Activated CD8-positive, alpha-beta T cell treated with anti-CD3 and anti-CD28 coated beads, Interleukin-2, amount 10 ng/mL, durations not matched to agents 7 days and 5 days (primary cell): ENCODE measurements around the gene APPBP2. TPM values are rescaled to one million over a fixed set of nuclear protein-coding genes. Genes with fewer than 3 reads are reported as not detected.
"Not testable (repeated sequence)": the region's sequence is repeated elsewhere in the genome, so short reads cannot be mapped to it uniquely, and the experiment has no call there.

Source experiments
- ATAC-seq: fragments of 150-1000 bp; cut with Tn5 transposase; one replicate; pipeline ENCODE4 v1.10.0; 2021; ENCODE audit warnings: moderate library complexity
- CTCF ChIA-PET: fragments of 350-600 bp; sonication (Branson Sonifier 250); formaldehyde crosslinking; loops from one replicate; lab custom pipeline; 2021; ENCODE audit warnings: antibody characterized with exemption; lab: Charles Lee
- POLR2A ChIA-PET: fragments of 350-600 bp; sonication (Branson Sonifier 250); formaldehyde crosslinking; loops from one replicate; lab custom pipeline; 2021; ENCODE audit warnings: antibody characterized with exemption; lab: Charles Lee
- DNase-seq: peaks from one replicate; pipeline ENCODE4 v3.0.0-alpha.2; 2020
- H3K27ac Mint-ChIP-seq: one replicate; pipeline ENCODE4 v1.8.0; 2021; ENCODE audit warnings: mild to moderate bottlenecking, mixed read lengths
- H3K27me3 Mint-ChIP-seq: one replicate; pipeline ENCODE4 v1.8.0; 2021; ENCODE audit warnings: low read depth, mixed read lengths
- H3K36me3 Mint-ChIP-seq: one replicate; pipeline ENCODE4 v1.8.0; 2021; ENCODE audit warnings: low read depth, mixed read lengths
- H3K4me1 Mint-ChIP-seq: one replicate; pipeline ENCODE4 v1.8.0; 2021; ENCODE audit warnings: low read depth, mixed read lengths
- H3K4me3 Mint-ChIP-seq: one replicate; pipeline ENCODE4 v1.8.0; 2021; ENCODE audit warnings: mild to moderate bottlenecking, mixed read lengths
- H3K9me3 Mint-ChIP-seq: one replicate; pipeline ENCODE4 v1.8.0; 2022; ENCODE audit warnings: mixed read lengths; ENCODE audit not compliant: insufficient read depth
- total RNA-seq, 2 experiments: library from RNA; stranded (reverse); gene quantifications; one replicate each; pipeline ENCODE4 v1.2.3, GENCODE V29; 2021

Gene APPBP2
- total RNA-seq, 2 experiments from 2014 or later, result 25.9 to 27.2 TPM

DNA sequence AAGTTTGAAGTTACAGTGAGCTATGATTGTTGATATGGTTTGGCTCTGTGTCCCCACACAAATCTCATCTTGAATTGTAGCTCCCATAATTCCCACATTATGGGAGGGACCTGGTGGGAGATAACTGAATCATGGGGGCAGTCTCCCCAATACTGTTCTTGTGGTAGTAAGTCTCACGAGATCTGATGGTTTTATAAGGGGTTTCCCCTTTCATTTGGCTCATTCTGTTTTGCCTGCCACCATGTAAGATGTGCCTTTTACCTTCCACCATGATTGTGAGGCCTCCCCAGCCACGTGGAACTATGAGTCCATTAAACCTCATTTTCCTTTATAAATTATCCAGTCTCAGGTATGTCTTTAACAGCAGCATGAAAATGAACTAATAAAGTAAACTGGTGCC, 35.4 kb downstream of the APPBP2 start:
- H3K9me3 Mint-ChIP-seq, ATAC-seq, CTCF ChIA-PET, H3K27me3 Mint-ChIP-seq, H3K4me1 Mint-ChIP-seq, H3K27ac Mint-ChIP-seq, H3K4me3 Mint-ChIP-seq, POLR2A ChIA-PET, DNase-seq: not testable (repeated sequence)
- peaks cover 79% of the 10 kb centered on the region for H3K36me3 Mint-ChIP-seq

DNA sequence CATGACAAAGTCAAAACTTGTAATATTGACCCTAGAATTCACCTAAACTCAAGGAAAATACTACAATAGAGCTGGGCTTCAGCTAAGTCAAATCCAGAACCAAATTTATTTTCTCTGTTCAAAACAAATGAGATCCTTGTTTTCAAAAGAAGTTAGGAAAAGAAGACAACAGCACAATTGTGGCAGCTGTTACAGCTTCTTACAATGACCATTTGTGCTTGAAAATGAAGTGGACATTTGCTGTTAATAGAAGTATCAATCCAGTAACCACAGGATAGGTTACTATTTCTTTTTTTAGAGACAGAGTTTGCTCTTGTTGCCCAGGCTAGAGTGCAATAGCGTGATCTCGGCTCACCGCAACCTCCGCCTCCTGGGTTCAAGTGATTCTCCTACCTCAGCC, 44.4 kb downstream of the APPBP2 start:
- DNase-seq (no peak), ATAC-seq (no peak)
- no peaks in the 10 kb centered on the region for H3K27me3 Mint-ChIP-seq
- no peaks in the 10 kb centered on the region for H3K4me1 Mint-ChIP-seq
- H3K4me3 Mint-ChIP-seq, result no peak overlapping the region
- ChIA-PET POLR2A (interaction anchor here (0.6 kb wide), 1 partner anchor 22 kb away, joined by 3 read pairs; no protein-coding TSS in a partner anchor), CTCF (interaction anchor here (0.6 kb wide), 1 partner anchor 26 kb away, joined by 3 read pairs; no protein-coding TSS in a partner anchor)
- H3K36me3 Mint-ChIP-seq, result peaks cover 17% of the 10 kb centered on the region
- no peak overlapping the region for H3K27ac Mint-ChIP-seq
- H3K9me3 Mint-ChIP-seq, result no peaks in the 10 kb centered on the region

DNA sequence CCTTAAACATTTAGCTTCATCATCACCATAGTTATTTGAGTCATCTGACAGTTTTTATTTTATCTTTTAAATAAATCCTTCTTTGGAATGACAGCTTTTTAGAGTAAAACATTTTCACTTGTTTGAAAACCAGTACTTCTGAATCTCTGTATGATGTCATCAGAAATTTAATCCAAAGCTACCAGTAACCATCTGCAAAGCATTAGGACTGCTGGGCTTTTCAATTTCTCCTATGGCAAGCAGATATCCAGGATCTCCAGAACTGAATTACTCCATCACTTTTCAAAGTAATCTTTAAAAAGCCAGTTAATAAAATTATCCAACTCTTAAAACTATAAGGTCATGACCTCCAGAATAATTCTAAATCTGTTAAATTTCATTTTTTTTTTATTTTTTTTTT, 52.3 kb downstream of the APPBP2 start:
- ChIA-PET CTCF (interaction anchor here (1.0 kb wide), 2 partner anchors 243 to 247 kb away, joined by 3 read pairs; no protein-coding TSS in a partner anchor), POLR2A (no interaction called here)
- ATAC-seq (no peak), DNase-seq (no peak)
- peaks cover 44% of the 10 kb centered on the region for H3K36me3 Mint-ChIP-seq
- no peaks in the 10 kb centered on the region for H3K27me3 Mint-ChIP-seq
- no peak overlapping the region for H3K27ac Mint-ChIP-seq
- H3K4me3 Mint-ChIP-seq, result no peak overlapping the region
- peaks cover 7% of the 10 kb centered on the region for H3K9me3 Mint-ChIP-seq
- peaks cover 6% of the 10 kb centered on the region for H3K4me1 Mint-ChIP-seq

DNA sequence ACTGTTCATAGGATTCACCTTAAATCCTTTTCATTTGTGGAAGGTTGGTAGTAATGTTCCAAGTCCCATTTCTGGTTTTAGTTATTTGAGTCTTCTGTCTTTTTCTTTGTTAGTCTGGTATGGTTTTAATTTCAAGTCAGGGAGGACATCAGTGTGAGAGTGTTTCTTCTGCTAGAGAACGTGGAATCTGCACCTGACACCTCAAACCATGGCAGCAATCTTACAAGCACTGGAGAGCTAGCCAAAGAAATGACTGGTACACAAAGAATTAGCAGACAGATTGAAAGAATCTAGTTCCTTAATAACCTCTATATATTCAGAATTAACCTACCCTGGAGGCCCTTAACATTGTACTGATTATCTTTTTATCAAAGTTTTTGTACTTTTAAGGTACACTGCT, 53.6 kb downstream of the APPBP2 start:
- CTCF ChIA-PET, result no interaction called here
- H3K4me1 Mint-ChIP-seq, result peaks cover 6% of the 10 kb centered on the region
- peaks cover 42% of the 10 kb centered on the region for H3K36me3 Mint-ChIP-seq
- no peaks in the 10 kb centered on the region for H3K27me3 Mint-ChIP-seq
- DNase-seq (no peak), ATAC-seq (no peak)
- H3K27ac Mint-ChIP-seq, result no peak overlapping the region
- POLR2A ChIA-PET, result no interaction called here
- H3K9me3 Mint-ChIP-seq, result peaks cover 7% of the 10 kb centered on the region
- no peak overlapping the region for H3K4me3 Mint-ChIP-seq

DNA sequence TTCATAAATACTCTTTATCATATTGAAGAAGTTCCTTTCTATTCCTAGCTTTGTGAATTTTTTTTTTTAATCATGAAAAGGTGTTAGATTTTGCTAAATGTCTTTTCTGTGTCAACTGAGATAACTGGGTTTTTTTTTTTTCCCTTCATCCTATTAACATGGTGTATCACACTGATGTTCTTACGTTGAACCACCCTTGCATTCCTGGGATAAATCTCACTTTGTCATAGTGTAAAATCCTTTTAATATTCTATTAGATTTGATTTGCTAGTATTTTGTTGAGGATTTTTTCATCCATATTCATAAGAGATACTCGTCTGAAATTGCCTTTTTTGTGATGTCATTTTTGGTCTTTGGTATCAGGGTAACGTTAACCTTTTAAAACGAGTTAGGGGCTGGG, 54.6 kb downstream of the APPBP2 start:
- Mint-ChIP-seq H3K4me3 (no peak overlapping the region), H3K36me3 (peaks cover 39% of the 10 kb centered on the region), H3K4me1 (peaks cover 6% of the 10 kb centered on the region), H3K27ac (no peak overlapping the region), H3K27me3 (no peaks in the 10 kb centered on the region), H3K9me3 (peaks cover 7% of the 10 kb centered on the region)
- CTCF ChIA-PET, result no interaction called here
- DNase-seq (no peak), ATAC-seq (no peak)
- POLR2A ChIA-PET, result no interaction called here

DNA sequence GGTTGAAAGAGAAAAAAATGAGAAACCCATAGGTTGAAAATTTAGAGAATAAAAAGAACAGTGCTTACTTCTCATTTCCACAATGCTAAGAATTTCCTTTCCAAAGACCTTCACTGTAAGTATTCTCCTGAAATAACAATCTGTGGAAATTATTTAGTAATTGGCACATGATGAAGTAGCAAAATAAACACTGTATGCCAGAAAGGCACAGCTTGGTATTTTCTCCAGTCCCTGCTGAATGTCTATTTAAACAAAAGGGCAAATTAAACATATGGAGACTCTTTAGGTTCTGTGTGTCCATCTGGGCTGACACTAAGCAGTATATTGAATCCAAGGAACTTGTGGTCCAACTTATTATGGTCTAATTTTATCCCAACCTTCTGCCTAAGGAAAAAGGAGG, 57.7 kb downstream of the APPBP2 start:
- H3K27ac Mint-ChIP-seq, result no peak overlapping the region
- H3K9me3 Mint-ChIP-seq, result peaks cover 7% of the 10 kb centered on the region
- ChIA-PET CTCF (interaction anchor here (0.6 kb wide), 1 partner anchor 1003 kb away, joined by 3 read pairs; no protein-coding TSS in a partner anchor), POLR2A (no interaction called here)
- ATAC-seq (no peak), DNase-seq (no peak)
- no peak overlapping the region for H3K4me3 Mint-ChIP-seq
- H3K27me3 Mint-ChIP-seq, result no peaks in the 10 kb centered on the region
- peaks cover 45% of the 10 kb centered on the region for H3K36me3 Mint-ChIP-seq
- H3K4me1 Mint-ChIP-seq, result peaks cover 6% of the 10 kb centered on the region

DNA sequence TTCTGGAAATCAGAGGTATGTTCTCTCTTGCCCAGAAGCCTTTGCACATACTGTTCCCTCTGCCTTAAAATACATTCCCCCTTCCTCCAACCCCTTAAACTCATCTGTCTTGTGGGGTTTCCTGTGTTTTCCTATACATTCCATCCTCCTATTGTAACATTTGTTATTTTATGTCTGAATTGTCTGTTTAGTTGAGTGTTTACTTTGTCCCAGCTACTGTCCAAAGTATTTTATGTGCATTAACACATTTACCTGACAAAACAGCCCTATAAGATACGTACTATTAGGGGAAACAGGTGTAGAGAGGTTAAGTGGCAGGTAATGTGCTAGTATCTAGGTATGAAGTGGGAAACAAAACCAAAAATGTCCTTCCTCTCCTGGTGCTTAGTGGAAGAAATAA, 61.7 kb downstream of the APPBP2 start:
- Mint-ChIP-seq H3K36me3 (peaks cover 23% of the 10 kb centered on the region), H3K9me3 (no peaks in the 10 kb centered on the region), H3K27me3 (no peaks in the 10 kb centered on the region), H3K4me3 (no peak overlapping the region), H3K27ac (no peak overlapping the region), H3K4me1 (no peaks in the 10 kb centered on the region)
- ATAC-seq (no peak), DNase-seq (no peak)
- POLR2A ChIA-PET, result no interaction called here
- CTCF ChIA-PET, result no interaction called here

DNA sequence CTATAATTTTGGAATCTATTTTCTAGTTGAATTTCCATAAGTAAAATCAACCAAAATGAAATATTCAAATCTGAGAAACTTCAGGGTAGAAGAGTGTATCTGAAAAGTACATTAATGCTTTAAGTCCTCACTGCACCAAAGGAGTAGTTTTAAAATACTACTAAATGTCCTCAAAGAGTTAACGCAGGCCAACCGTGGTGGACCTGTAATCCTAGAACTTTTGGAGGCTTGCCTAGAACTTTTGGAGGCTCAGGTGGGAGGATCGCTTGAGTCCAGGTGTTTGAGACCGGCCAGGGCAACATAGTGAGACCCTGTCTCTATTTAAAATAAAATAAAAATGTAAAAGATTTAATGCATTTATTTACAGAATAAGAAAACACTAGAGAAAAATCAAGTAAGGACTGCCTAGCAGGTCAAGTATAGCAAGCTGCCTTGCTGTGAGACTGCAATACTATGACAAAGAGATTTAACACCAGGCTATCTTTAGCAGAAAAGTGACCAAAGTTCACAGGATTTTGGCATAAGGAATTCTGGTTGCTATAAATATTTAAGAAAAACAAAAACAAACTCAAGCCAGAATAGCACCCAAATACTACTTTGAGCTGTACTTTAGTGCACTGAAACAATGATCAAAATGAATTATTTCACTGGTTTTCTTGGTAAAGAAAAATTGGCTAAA, 62.7 kb downstream of the APPBP2 start:
- Mint-ChIP-seq H3K27me3 (no peaks in the 10 kb centered on the region), H3K4me1 (no peaks in the 10 kb centered on the region), H3K36me3 (peaks cover 28% of the 10 kb centered on the region), H3K27ac (no peak overlapping the region), H3K4me3 (no peak overlapping the region), H3K9me3 (no peaks in the 10 kb centered on the region)
- ChIA-PET CTCF (no interaction called here), POLR2A (interaction anchor here (0.6 kb wide), 1 partner anchor 291 kb away, joined by 3 read pairs; no protein-coding TSS in a partner anchor)
- no peak for DNase-seq
- ATAC-seq, result no peak

DNA sequence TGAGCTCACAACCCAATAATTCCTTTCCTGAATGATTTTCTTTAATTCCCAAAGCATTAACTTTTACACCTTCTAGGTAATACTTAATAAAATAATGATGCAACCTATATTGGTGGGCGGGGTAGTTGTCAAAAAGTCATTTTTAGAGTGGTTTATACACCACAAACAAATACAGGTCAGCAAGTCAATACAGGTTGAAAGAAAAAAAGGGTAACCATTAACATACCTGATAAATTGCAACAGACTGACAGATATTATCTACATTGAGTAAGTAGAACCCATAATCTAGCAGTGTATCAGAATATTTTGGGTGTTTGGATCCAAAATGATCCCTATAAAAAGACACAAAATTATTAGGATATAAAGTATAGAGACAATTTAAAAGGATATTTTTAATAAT, 64.5 kb downstream of the APPBP2 start:
- H3K27me3 Mint-ChIP-seq, result no peaks in the 10 kb centered on the region
- CTCF ChIA-PET, result no interaction called here
- H3K4me1 Mint-ChIP-seq, result no peaks in the 10 kb centered on the region
- no peaks in the 10 kb centered on the region for H3K9me3 Mint-ChIP-seq
- H3K36me3 Mint-ChIP-seq, result peaks cover 39% of the 10 kb centered on the region
- no peak overlapping the region for H3K27ac Mint-ChIP-seq
- no peak for DNase-seq
- no peak for ATAC-seq
- H3K4me3 Mint-ChIP-seq, result no peak overlapping the region
- POLR2A ChIA-PET, result no interaction called here

DNA sequence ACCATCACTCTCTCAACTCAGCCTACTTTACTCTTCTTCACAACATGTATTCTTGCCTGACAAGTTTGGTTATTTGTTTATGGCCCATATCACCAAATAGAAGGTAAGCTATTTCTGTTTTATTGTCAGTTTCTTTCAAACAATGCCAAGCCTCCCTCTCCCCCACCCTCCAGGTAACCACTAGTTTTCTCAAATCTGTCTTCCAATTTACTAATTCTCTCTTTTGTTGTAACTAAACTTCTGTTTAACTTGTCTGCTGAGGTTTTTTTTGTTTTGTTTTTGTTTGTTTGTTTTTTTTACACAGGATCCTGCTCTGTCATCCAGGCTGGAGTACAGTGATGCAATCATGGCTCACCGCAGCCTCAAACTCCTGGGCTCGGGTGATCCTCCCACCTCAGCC, 68.9 kb downstream of the APPBP2 start:
- H3K9me3 Mint-ChIP-seq, result no peaks in the 10 kb centered on the region
- peaks cover 2% of the 10 kb centered on the region for H3K4me1 Mint-ChIP-seq
- no peak for DNase-seq
- H3K27ac Mint-ChIP-seq, result no peak overlapping the region
- CTCF ChIA-PET, result interaction anchor here (1.1 kb wide), 1 partner anchor 113 kb away, joined by 3 read pairs; no protein-coding TSS in a partner anchor
- H3K4me3 Mint-ChIP-seq, result no peak overlapping the region
- POLR2A ChIA-PET, result no interaction called here
- peaks cover 36% of the 10 kb centered on the region for H3K36me3 Mint-ChIP-seq
- H3K27me3 Mint-ChIP-seq, result no peaks in the 10 kb centered on the region
- ATAC-seq, result no peak

DNA sequence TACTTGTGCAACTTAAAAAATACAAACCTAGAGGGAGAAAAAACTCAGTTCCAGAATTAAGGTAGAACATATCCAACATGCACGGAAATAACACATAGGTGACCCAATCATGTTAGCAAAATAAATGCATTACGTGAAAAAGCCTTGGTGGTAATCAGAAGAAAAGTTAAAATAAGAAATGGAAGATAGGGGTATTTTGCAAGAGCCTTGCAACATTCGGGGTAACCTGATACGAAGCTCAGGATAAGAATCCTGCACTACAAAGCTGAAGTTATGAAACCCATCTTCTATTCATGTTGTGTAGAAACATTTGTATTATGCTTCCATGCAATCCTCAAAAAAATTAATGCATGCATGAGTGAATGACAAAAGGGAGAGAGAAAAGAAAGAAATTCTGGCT, 70.7 kb downstream of the APPBP2 start:
- H3K9me3 Mint-ChIP-seq, result no peaks in the 10 kb centered on the region
- no peak overlapping the region for H3K27ac Mint-ChIP-seq
- H3K4me3 Mint-ChIP-seq, result no peak overlapping the region
- ChIA-PET CTCF (no interaction called here), POLR2A (no interaction called here)
- H3K27me3 Mint-ChIP-seq, result no peaks in the 10 kb centered on the region
- peaks cover 2% of the 10 kb centered on the region for H3K4me1 Mint-ChIP-seq
- H3K36me3 Mint-ChIP-seq, result peaks cover 35% of the 10 kb centered on the region
- DNase-seq, result no peak
- no peak for ATAC-seq

DNA sequence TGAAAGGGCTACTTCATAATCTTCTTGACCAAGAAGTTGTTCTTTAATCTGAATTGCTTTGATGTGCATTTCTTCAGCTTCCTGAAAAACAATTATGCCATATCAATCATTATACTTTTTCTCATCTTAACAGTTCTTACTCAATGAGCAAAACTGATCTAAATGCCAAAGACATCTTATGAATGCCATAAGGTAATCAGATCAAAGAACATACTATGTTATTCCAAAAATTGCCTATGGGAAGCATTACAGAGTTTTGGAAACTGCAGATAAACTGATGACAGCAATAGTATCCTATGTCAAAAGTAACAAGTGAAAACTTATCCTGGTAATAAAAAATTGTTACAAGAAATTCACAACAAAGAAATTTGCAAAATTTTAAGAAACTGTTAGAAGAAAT, 74.1 kb downstream of the APPBP2 start:
- Mint-ChIP-seq H3K4me1 (peaks cover 2% of the 10 kb centered on the region), H3K36me3 (peaks cover 31% of the 10 kb centered on the region), H3K9me3 (no peaks in the 10 kb centered on the region), H3K27me3 (no peaks in the 10 kb centered on the region), H3K27ac (no peak overlapping the region), H3K4me3 (no peak overlapping the region)
- ChIA-PET CTCF (no interaction called here), POLR2A (interaction anchor here (0.7 kb wide), 1 partner anchor 69 kb away, joined by 3 read pairs; no protein-coding TSS in a partner anchor)
- DNase-seq (no peak), ATAC-seq (no peak)
